ENCODE data around the gene WBP11. TPM values are rescaled to one million over a fixed set of nuclear protein-coding genes. Genes with fewer than 3 reads are reported as not detected.

WBP11 gene
- total RNA-seq, 1 donor from 2014 or later = 6.7 TPM

GRCh38 chr12:14833952-14834351, 30.7 kb upstream of the WBP11 start:
- TF ChIP-seq CTCF (IDR thresholded peaks at IDR 0.05) = no peak
- no peaks in the 10 kb centered on the region for H3K27me3 ChIP-seq
- DNase-seq (ENCODE audit: low spot score in 2 of 2) = no peak
- H3K27ac ChIP-seq = no peak overlapping the region
- H3K36me3 ChIP-seq = no peaks in the 10 kb centered on the region
- no peaks in the 10 kb centered on the region for H3K9me3 ChIP-seq
- no peak overlapping the region for H3K4me3 ChIP-seq
- intact Hi-C loops (cut with DNase I) = no loop called here
- peaks cover 0 to 2% of the 10 kb centered on the region in 2 donors for H3K4me1 ChIP-seq

- intact Hi-C loops (cut with DNase I) = no loop called here
- H3K4me3 ChIP-seq = no peak overlapping the region
- TF ChIP-seq CTCF (IDR thresholded peaks at IDR 0.05) = no peak
- H3K27me3 ChIP-seq = no peaks in the 10 kb centered on the region
- H3K9me3 ChIP-seq = no peaks in the 10 kb centered on the region
- no peak overlapping the region for H3K27ac ChIP-seq
- H3K4me1 ChIP-seq = peaks cover 0 to 2% of the 10 kb centered on the region in 2 donors
- DNase-seq (ENCODE audit: low spot score in 2 of 2) = no peak
- H3K36me3 ChIP-seq = no peaks in the 10 kb centered on the region
These were observed 30.1 kb upstream of the WBP11 start for GRCh38 chr12:14833336-14833735.

GRCh38 chr12:14828892-14829291, 25.6 kb upstream of the WBP11 start:
- H3K27ac ChIP-seq = no peak overlapping the region
- H3K36me3 ChIP-seq = no peaks in the 10 kb centered on the region
- no peaks in the 10 kb centered on the region for H3K27me3 ChIP-seq
- no peak for TF ChIP-seq CTCF (IDR thresholded peaks at IDR 0.05)
- no peak for DNase-seq (ENCODE audit: low spot score in 2 of 2)
- intact Hi-C loops (cut with DNase I) = no loop called here
- no peaks in the 10 kb centered on the region for H3K9me3 ChIP-seq
- H3K4me3 ChIP-seq = no peak overlapping the region
- no peaks in the 10 kb centered on the region for H3K4me1 ChIP-seq

GRCh38 chr12:14827043-14827442, 23.8 kb upstream of the WBP11 start:
- Histone ChIP-seq H3K4me3 (no peak overlapping the region), H3K27me3 (no peaks in the 10 kb centered on the region), H3K27ac (peak overlapping the region; percentile 36 to 59), H3K36me3 (no peaks in the 10 kb centered on the region), H3K9me3 (no peaks in the 10 kb centered on the region), H3K4me1 (no peaks in the 10 kb centered on the region)
- DNase-seq (ENCODE audit: low spot score in 2 of 2) = no peak
- TF ChIP-seq CTCF (IDR thresholded peaks at IDR 0.05) = no peak
- intact Hi-C loops (cut with DNase I) = no loop called here

GRCh38 chr12:14826491-14826890, 23.2 kb upstream of the WBP11 start:
- Histone ChIP-seq H3K4me1 (no peaks in the 10 kb centered on the region), H3K4me3 (no peak overlapping the region), H3K27ac (peak overlapping the region; percentile 36 to 59), H3K36me3 (no peaks in the 10 kb centered on the region), H3K9me3 (no peaks in the 10 kb centered on the region), H3K27me3 (no peaks in the 10 kb centered on the region)
- no peak for DNase-seq (ENCODE audit: low spot score in 2 of 2)
- intact Hi-C loops (cut with DNase I) = no loop called here
- no peak for TF ChIP-seq CTCF (IDR thresholded peaks at IDR 0.05)

- no peaks in the 10 kb centered on the region for H3K27me3 ChIP-seq
- no peaks in the 10 kb centered on the region for H3K9me3 ChIP-seq
- no peak overlapping the region for H3K4me3 ChIP-seq
- no peak for DNase-seq (ENCODE audit: low spot score in 2 of 2)
- no peaks in the 10 kb centered on the region for H3K4me1 ChIP-seq
- no peaks in the 10 kb centered on the region for H3K36me3 ChIP-seq
- no peak for TF ChIP-seq CTCF (IDR thresholded peaks at IDR 0.05)
- no peak overlapping the region for H3K27ac ChIP-seq
- intact Hi-C loops (cut with DNase I) = no loop called here
These were observed 22.0 kb upstream of the WBP11 start for GRCh38 chr12:14825256-14825655.
